ES-I3 (cell line): Measurements from ENCODE around the gene DLX5.

ENCODE experiments used
- H3K36me3 ChIP-seq: 2 replicates; pipeline ENCODE4 v1.6.1; 2013; ENCODE audit warnings: mild to moderate bottlenecking, low read length, control low read depth, moderate library complexity; ENCODE audit not compliant: insufficient read depth
- H3K4me1 ChIP-seq: 2 replicates; pipeline ENCODE4 v1.6.1; 2013; ENCODE audit warnings: mild to moderate bottlenecking, control low read depth, low read length; ENCODE audit not compliant: insufficient read depth
- H3K9ac ChIP-seq: 2 replicates; pipeline ENCODE4 v1.6.1; 2013; ENCODE audit warnings: low read depth, mild to moderate bottlenecking, low read length, moderate library complexity
- H3K9me3 ChIP-seq: 2 replicates; pipeline ENCODE4 v1.6.1; 2013; ENCODE audit warnings: mild to moderate bottlenecking, low read length, moderate library complexity; ENCODE audit not compliant: control insufficient read depth, insufficient read depth

DLX5 gene

GRCh38 chr7:96993980-96994379 is 30.7 kb downstream of the DLX5 start:
- Histone ChIP-seq H3K4me1 (peaks cover 8% of the 10 kb centered on the region), H3K9ac (no peak overlapping the region), H3K36me3 (no peaks in the 10 kb centered on the region), H3K9me3 (peaks cover 5% of the 10 kb centered on the region)

- peaks cover 8% of the 10 kb centered on the region for H3K4me1 ChIP-seq
- H3K9ac ChIP-seq: peak overlapping the region; percentile 22; the same call in 1 of the 2 replicates
- peaks cover 5% of the 10 kb centered on the region for H3K9me3 ChIP-seq
- H3K36me3 ChIP-seq: no peaks in the 10 kb centered on the region
These were observed 31.4 kb downstream of the DLX5 start for GRCh38 chr7:96993094-96993865.

GRCh38 chr7:96992192-96993005 is 32.2 kb downstream of the DLX5 start:
- peak overlapping the region; percentile 22; the same call in 1 of the 2 replicates for H3K9ac ChIP-seq
- H3K4me1 ChIP-seq: peaks cover 8% of the 10 kb centered on the region
- no peaks in the 10 kb centered on the region for H3K36me3 ChIP-seq
- peaks cover 5% of the 10 kb centered on the region for H3K9me3 ChIP-seq

DNA sequence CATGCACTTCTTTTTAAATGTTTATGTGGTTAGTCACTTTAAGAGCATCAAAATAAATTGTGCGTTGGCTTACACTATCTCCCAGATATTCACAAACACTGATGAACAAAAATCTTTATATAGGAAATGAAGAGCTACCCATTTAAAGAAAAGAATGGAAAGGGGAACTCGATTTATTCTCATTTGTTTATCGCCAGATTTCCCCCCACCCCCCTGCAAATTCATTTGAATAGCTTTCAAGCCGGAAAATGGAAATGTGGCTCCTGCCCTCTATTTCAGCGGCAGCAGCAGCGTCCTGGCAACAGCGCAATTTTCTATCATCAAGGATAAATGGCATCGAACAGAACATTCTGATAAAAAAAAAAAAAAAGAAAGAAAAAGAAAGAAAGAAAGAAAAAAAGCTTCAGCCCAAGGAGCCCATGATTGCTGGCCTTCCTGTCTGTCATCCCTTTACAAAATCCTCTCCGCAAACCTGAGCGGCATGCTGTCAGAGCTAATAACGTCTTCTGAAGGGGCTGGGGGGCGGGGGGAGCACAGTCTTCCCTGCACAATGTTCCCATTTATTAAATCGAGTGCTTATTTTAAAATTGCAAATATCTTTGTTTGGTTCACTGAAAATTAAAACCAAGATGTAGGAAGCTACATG is 33.0 kb downstream of the DLX5 start:
- peaks cover 8% of the 10 kb centered on the region for H3K4me1 ChIP-seq
- no peaks in the 10 kb centered on the region for H3K36me3 ChIP-seq
- no peak overlapping the region for H3K9ac ChIP-seq
- H3K9me3 ChIP-seq: peaks cover 5% of the 10 kb centered on the region

GRCh38 chr7:96989859-96990317 is 34.7 kb downstream of the DLX5 start:
- peaks cover 8% of the 10 kb centered on the region for H3K4me1 ChIP-seq
- H3K9me3 ChIP-seq: peaks cover 5% of the 10 kb centered on the region
- H3K36me3 ChIP-seq: no peaks in the 10 kb centered on the region
- H3K9ac ChIP-seq: 0 out of 2 replicates have a peak overlapping the region, but pooled peaks have one; percentile 9

GRCh38 chr7:96989241-96989858 is 35.3 kb downstream of the DLX5 start:
- Histone ChIP-seq H3K9ac (peak overlapping the region; percentile 13; the same call in 1 of the 2 replicates), H3K36me3 (no peaks in the 10 kb centered on the region), H3K9me3 (peaks cover 5% of the 10 kb centered on the region), H3K4me1 (peaks cover 8% of the 10 kb centered on the region)

DNA sequence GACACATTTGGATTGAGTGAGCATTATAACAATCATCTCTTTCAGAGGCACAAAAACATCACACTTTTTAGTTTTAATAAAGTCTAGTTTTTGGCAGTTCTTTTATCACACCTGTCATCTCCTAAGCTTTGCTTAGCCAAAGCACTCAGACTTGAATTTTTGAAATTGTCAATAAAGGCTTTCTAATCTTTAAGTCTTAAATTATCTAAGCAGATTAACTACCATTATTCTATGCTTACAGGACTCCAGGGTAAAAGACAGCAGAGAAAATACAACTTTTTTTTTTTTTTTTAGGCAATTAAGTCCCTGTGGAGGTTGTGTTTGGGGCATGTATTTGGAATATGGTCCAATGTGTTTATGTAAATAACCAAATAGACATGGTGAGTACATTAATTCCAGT is 36.9 kb downstream of the DLX5 start:
- Histone ChIP-seq H3K36me3 (no peaks in the 10 kb centered on the region), H3K9me3 (no peaks in the 10 kb centered on the region), H3K4me1 (peaks cover 8% of the 10 kb centered on the region; the same call in 1 of the 2 replicates), H3K9ac (no peak overlapping the region)

DNA sequence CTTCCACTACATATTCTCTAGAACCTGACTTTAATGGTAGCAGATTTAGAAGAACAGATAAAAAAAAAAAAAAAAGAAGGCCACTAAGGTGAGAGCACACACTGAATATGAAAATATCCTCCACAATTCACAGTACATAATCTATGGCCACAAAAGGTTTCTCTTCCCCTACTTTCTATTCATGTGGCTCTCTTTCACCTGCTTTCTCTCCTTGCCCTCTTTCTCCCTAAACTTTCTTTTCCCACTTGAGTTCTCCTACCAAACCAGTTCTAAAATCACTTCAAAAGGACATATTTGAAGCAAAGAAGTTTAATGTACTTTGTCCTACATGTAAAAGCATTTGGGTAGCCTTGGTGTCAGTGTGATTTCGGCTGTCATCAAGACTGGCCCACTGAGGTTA is 37.7 kb downstream of the DLX5 start:
- H3K36me3 ChIP-seq: no peaks in the 10 kb centered on the region
- H3K9ac ChIP-seq: no peak overlapping the region
- H3K9me3 ChIP-seq: no peaks in the 10 kb centered on the region
- peaks cover 8% of the 10 kb centered on the region; the same call in 1 of the 2 replicates for H3K4me1 ChIP-seq

DNA sequence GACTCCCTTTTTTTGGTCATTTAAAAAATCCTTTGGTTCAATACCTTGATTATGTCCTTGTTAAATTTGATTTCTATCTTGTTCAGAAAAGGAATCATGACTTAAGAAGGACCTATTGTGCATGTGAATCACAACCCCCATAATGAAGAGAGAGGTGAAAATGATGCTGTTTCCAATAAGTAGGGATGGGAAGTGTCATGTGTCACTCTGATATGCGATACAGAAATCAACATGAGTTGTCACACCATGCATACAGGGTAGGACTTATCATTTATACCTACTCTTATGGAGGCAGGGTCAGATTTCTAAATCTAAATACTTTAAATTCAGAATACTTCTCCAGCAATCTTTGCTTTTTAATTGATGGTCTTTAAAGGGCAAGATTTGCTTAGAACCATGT is 38.6 kb downstream of the DLX5 start:
- Histone ChIP-seq H3K9ac (no peak overlapping the region), H3K4me1 (peaks cover 8% of the 10 kb centered on the region; the same call in 1 of the 2 replicates), H3K9me3 (no peaks in the 10 kb centered on the region), H3K36me3 (no peaks in the 10 kb centered on the region)

DNA sequence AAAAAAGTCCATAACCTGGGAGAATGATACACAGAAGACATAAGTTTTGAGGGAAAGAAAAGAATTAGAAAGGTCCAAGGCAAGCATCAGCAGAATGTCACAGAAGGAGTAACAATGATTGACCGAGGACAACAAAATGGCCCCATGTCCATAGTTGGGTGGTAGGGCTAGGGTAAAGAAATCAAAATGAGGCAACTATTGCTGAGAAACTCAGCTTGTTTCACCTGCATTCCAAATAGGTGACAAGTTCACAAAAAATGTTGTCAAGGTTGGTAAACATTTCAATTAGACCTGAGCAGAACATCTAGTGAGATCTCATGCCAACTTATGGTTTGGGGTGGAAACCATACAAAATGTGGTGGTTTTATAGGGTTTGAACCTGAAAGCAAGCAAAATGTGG is 42.0 kb downstream of the DLX5 start:
- Histone ChIP-seq H3K36me3 (no peaks in the 10 kb centered on the region), H3K9ac (no peak overlapping the region), H3K9me3 (no peaks in the 10 kb centered on the region)

GRCh38 chr7:96979551-96980276 is 44.9 kb downstream of the DLX5 start:
- Histone ChIP-seq H3K4me1 (no peaks in the 10 kb centered on the region), H3K9me3 (no peaks in the 10 kb centered on the region)

More for the DNA sequence above, 42.0 kb downstream of the DLX5 start:
- H3K4me1 ChIP-seq: no peaks in the 10 kb centered on the region; the same call in 1 of the 2 replicates

GRCh38 chr7:96977445-96977844 is 47.2 kb downstream of the DLX5 start:
- Histone ChIP-seq H3K9me3 (no peaks in the 10 kb centered on the region), H3K4me1 (no peaks in the 10 kb centered on the region), H3K9ac (no peak overlapping the region), H3K36me3 (no peaks in the 10 kb centered on the region)

More at GRCh38 chr7:96979551-96980276, 44.9 kb downstream of the DLX5 start:
- Histone ChIP-seq H3K36me3 (no peaks in the 10 kb centered on the region), H3K9ac (no peak overlapping the region)

- no peaks in the 10 kb centered on the region for H3K4me1 ChIP-seq
- H3K9ac ChIP-seq: no peak overlapping the region
- no peaks in the 10 kb centered on the region for H3K9me3 ChIP-seq
- no peaks in the 10 kb centered on the region for H3K36me3 ChIP-seq
These were observed 48.5 kb downstream of the DLX5 start for GRCh38 chr7:96976106-96976505.
